Central memory CD8-positive, alpha-beta T cell (primary cell): ENCODE data around the gene PLEK2.

ENCODE experiments used
- ATAC-seq: fragments of 150-1000 bp; cut with Tn5 transposase; replicated peaks from 2 replicates; pipeline ENCODE4 v1.10.0; 2022; ENCODE audit warnings: mild to moderate bottlenecking, moderate FRiP score, moderate number of reproducible peaks; ENCODE audit not compliant: poor library complexity, severe bottlenecking; ENCODE audit errors: extremely low read depth
- DNase-seq, 2 donors: peaks; one replicate each; pipeline ENCODE4 v3.0.0; 2021; ENCODE audit warnings: low spot score in 2 of 2
- H3K27ac Mint-ChIP-seq: one replicate; pipeline ENCODE4 v1.8.0; 2022; ENCODE audit warnings: low read depth, mild to moderate bottlenecking, moderate library complexity, mixed read lengths
- H3K27me3 Mint-ChIP-seq: one replicate; pipeline ENCODE4 v1.8.0; 2022; ENCODE audit warnings: mixed read lengths
- H3K36me3 Mint-ChIP-seq: one replicate; pipeline ENCODE4 v1.8.0; 2022; ENCODE audit warnings: mild to moderate bottlenecking, moderate library complexity, mixed read lengths; ENCODE audit not compliant: insufficient read depth
- H3K4me1 Mint-ChIP-seq: one replicate; pipeline ENCODE4 v1.8.0; 2022; ENCODE audit warnings: mixed read lengths
- H3K4me3 Mint-ChIP-seq: one replicate; pipeline ENCODE4 v1.8.0; 2022; ENCODE audit warnings: mild to moderate bottlenecking, moderate library complexity, mixed read lengths
- H3K9me3 Mint-ChIP-seq: one replicate; pipeline ENCODE4 v1.8.0; 2022; ENCODE audit warnings: mixed read lengths

The PLEK2 gene

GRCh38 chr14:67389811-67390534, 22.0 kb downstream of the PLEK2 start:
- Mint-ChIP-seq H3K27ac (no peak overlapping the region), H3K36me3 (peaks cover 10% of the 10 kb centered on the region), H3K4me3 (no peak overlapping the region), H3K9me3 (no peaks in the 10 kb centered on the region), H3K4me1 (no peaks in the 10 kb centered on the region), H3K27me3 (no peaks in the 10 kb centered on the region)
- ATAC-seq (no peak), DNase-seq (no peak)

GRCh38 chr14:67389275-67389674, 22.7 kb downstream of the PLEK2 start:
- H3K4me3 Mint-ChIP-seq = no peak overlapping the region
- ATAC-seq = no peak
- no peaks in the 10 kb centered on the region for H3K9me3 Mint-ChIP-seq
- no peak for DNase-seq
- H3K36me3 Mint-ChIP-seq = peaks cover 17% of the 10 kb centered on the region
- no peaks in the 10 kb centered on the region for H3K27me3 Mint-ChIP-seq
- H3K27ac Mint-ChIP-seq = no peak overlapping the region
- H3K4me1 Mint-ChIP-seq = no peaks in the 10 kb centered on the region

- Mint-ChIP-seq H3K9me3 (no peaks in the 10 kb centered on the region), H3K27ac (no peak overlapping the region), H3K27me3 (no peaks in the 10 kb centered on the region), H3K4me1 (no peaks in the 10 kb centered on the region), H3K36me3 (peaks cover 34% of the 10 kb centered on the region), H3K4me3 (no peak overlapping the region)
- no peak for DNase-seq
- ATAC-seq = no peak
These were observed 24.8 kb downstream of the PLEK2 start for GRCh38 chr14:67387195-67387594.

- Mint-ChIP-seq H3K9me3 (no peaks in the 10 kb centered on the region), H3K36me3 (peaks cover 47% of the 10 kb centered on the region), H3K27me3 (no peaks in the 10 kb centered on the region), H3K27ac (peak overlapping the region; percentile 46), H3K4me1 (no peaks in the 10 kb centered on the region), H3K4me3 (no peak overlapping the region)
- DNase-seq (no peak), ATAC-seq (no peak)
These were observed 26.3 kb downstream of the PLEK2 start for GRCh38 chr14:67385618-67386017.

GRCh38 chr14:67385120-67385519, 26.8 kb downstream of the PLEK2 start:
- Mint-ChIP-seq H3K4me1 (no peaks in the 10 kb centered on the region), H3K4me3 (no peak overlapping the region), H3K27ac (peak overlapping the region; percentile 46), H3K36me3 (peaks cover 49% of the 10 kb centered on the region), H3K9me3 (no peaks in the 10 kb centered on the region), H3K27me3 (no peaks in the 10 kb centered on the region)
- DNase-seq (no peak), ATAC-seq (no peak)

GRCh38 chr14:67377916-67378315, 34.0 kb downstream of the PLEK2 start:
- ATAC-seq = no peak
- DNase-seq = no peak
- Mint-ChIP-seq H3K4me1 (peaks cover 14% of the 10 kb centered on the region), H3K27ac (no peak overlapping the region), H3K4me3 (no peak overlapping the region), H3K27me3 (no peaks in the 10 kb centered on the region), H3K9me3 (no peaks in the 10 kb centered on the region), H3K36me3 (peaks cover 80% of the 10 kb centered on the region)

GRCh38 chr14:67373347-67373746, 38.6 kb downstream of the PLEK2 start:
- peaks cover 77% of the 10 kb centered on the region for H3K36me3 Mint-ChIP-seq
- no peaks in the 10 kb centered on the region for H3K27me3 Mint-ChIP-seq
- no peak overlapping the region for H3K4me3 Mint-ChIP-seq
- H3K9me3 Mint-ChIP-seq = no peaks in the 10 kb centered on the region
- DNase-seq (no peak), ATAC-seq (no peak)
- H3K4me1 Mint-ChIP-seq = peaks cover 20% of the 10 kb centered on the region
- H3K27ac Mint-ChIP-seq = peak overlapping the region; percentile 50

- Mint-ChIP-seq H3K4me3 (no peak overlapping the region), H3K27me3 (no peaks in the 10 kb centered on the region), H3K36me3 (peaks cover 72% of the 10 kb centered on the region), H3K27ac (peak overlapping the region; percentile 50), H3K9me3 (no peaks in the 10 kb centered on the region), H3K4me1 (peaks cover 20% of the 10 kb centered on the region)
- DNase-seq (no peak), ATAC-seq (no peak)
These were observed 39.1 kb downstream of the PLEK2 start for GRCh38 chr14:67372833-67373232.

- ATAC-seq = no peak
- Mint-ChIP-seq H3K4me1 (peaks cover 15% of the 10 kb centered on the region), H3K27ac (peak overlapping the region; percentile 73), H3K27me3 (no peaks in the 10 kb centered on the region), H3K36me3 (peaks cover 71% of the 10 kb centered on the region), H3K9me3 (no peaks in the 10 kb centered on the region), H3K4me3 (no peak overlapping the region)
- no peak for DNase-seq
These were observed 40.5 kb downstream of the PLEK2 start for GRCh38 chr14:67371247-67372148.

GRCh38 chr14:67370830-67371229, 41.1 kb downstream of the PLEK2 start:
- Mint-ChIP-seq H3K36me3 (peaks cover 69% of the 10 kb centered on the region), H3K4me1 (peaks cover 18% of the 10 kb centered on the region), H3K27me3 (no peaks in the 10 kb centered on the region), H3K9me3 (no peaks in the 10 kb centered on the region), H3K27ac (peak overlapping the region; percentile 73), H3K4me3 (no peak overlapping the region)
- ATAC-seq (no peak), DNase-seq (no peak)

GRCh38 chr14:67365476-67365875, 46.5 kb downstream of the PLEK2 start:
- H3K27ac Mint-ChIP-seq = no peak overlapping the region
- H3K27me3 Mint-ChIP-seq = no peaks in the 10 kb centered on the region
- H3K4me3 Mint-ChIP-seq = no peak overlapping the region
- ATAC-seq (no peak), DNase-seq (no peak)
- H3K36me3 Mint-ChIP-seq = peaks cover 54% of the 10 kb centered on the region
- peaks cover 46% of the 10 kb centered on the region for H3K4me1 Mint-ChIP-seq
- no peaks in the 10 kb centered on the region for H3K9me3 Mint-ChIP-seq

GRCh38 chr14:67360470-67361206, 51.3 kb downstream of the PLEK2 start:
- Mint-ChIP-seq H3K4me1 (peaks cover 58% of the 10 kb centered on the region), H3K27ac (peak overlapping the region; percentile 95), H3K36me3 (peaks cover 42% of the 10 kb centered on the region), H3K27me3 (no peaks in the 10 kb centered on the region), H3K4me3 (peak overlapping the region; percentile 89), H3K9me3 (no peaks in the 10 kb centered on the region)
- ATAC-seq (peak; percentile 21), DNase-seq (no peak)
